ENCODE results near the gene PPP3CA. TPM values are rescaled to one million over a fixed set of nuclear protein-coding genes. Genes with fewer than 3 reads are reported as not detected.

Gene PPP3CA
- total and polyA plus RNA-seq, 4 donors = 13.5 to 72.0 (median 30.7) TPM

- TF ChIP-seq, protein P1, sequence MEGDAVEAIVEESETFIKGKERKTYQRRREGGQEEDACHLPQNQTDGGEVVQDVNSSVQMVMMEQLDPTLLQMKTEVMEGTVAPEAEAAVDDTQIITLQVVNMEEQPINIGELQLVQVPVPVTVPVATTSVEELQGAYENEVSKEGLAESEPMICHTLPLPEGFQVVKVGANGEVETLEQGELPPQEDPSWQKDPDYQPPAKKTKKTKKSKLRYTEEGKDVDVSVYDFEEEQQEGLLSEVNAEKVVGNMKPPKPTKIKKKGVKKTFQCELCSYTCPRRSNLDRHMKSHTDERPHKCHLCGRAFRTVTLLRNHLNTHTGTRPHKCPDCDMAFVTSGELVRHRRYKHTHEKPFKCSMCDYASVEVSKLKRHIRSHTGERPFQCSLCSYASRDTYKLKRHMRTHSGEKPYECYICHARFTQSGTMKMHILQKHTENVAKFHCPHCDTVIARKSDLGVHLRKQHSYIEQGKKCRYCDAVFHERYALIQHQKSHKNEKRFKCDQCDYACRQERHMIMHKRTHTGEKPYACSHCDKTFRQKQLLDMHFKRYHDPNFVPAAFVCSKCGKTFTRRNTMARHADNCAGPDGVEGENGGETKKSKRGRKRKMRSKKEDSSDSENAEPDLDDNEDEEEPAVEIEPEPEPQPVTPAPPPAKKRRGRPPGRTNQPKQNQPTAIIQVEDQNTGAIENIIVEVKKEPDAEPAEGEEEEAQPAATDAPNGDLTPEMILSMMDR (IDR thresholded peaks at IDR 0.05; ENCODE audit: control extremely low read depth, extremely low read depth) = no peak
- H3K27ac ChIP-seq (ENCODE audit: low read depth in 1 of 2, low read length in 1 of 2) = no peak overlapping the region
- WGBS, 2 donors = 29 to 33% methylated on average over 6 of the region's 6 CpGs
- no peak overlapping the region for H3K4me3 ChIP-seq
- H3K9ac ChIP-seq (ENCODE audit: insufficient read depth in 1 of 2, low read length in 2 of 2) = no peak overlapping the region
- H3K4me1 ChIP-seq (ENCODE audit: control insufficient read depth in 5 of 5, insufficient read depth in 5 of 5, low read length in 5 of 5) = peaks cover 2 to 18% (median 6%) of the 10 kb centered on the region in 5 donors
- ATAC-seq (ENCODE audit: insufficient read depth, low FRiP score) = no peak
- H3K27me3 ChIP-seq (ENCODE audit: control insufficient read depth in 3 of 3, insufficient read depth in 3 of 3, low read length in 2 of 3) = no peaks in the 10 kb centered on the region
- no peaks in the 10 kb centered on the region for H3K36me3 ChIP-seq (ENCODE audit: control insufficient read depth in 4 of 4, insufficient read depth in 4 of 4, low read length in 4 of 4)
- H3K9me3 ChIP-seq (ENCODE audit: control insufficient read depth in 4 of 4, insufficient read depth in 3 of 4, low read length in 3 of 4) = no peaks in the 10 kb centered on the region
- peak in 2 of 3 donors; percentile 31 to 55 for DNase-seq
Measured at GRCh38 chr4:101288365-101289145, 58.8 kb downstream of the PPP3CA start.

- no peaks in the 10 kb centered on the region for H3K9me3 ChIP-seq (ENCODE audit: control insufficient read depth in 4 of 4, insufficient read depth in 3 of 4, low read length in 3 of 4)
- H3K9ac ChIP-seq (ENCODE audit: insufficient read depth in 1 of 2, low read length in 2 of 2) = no peak overlapping the region
- no peak overlapping the region for H3K27ac ChIP-seq (ENCODE audit: low read depth in 1 of 2, low read length in 1 of 2)
- H3K4me1 ChIP-seq (ENCODE audit: control insufficient read depth in 5 of 5, insufficient read depth in 5 of 5, low read length in 5 of 5) = peaks cover 2 to 19% (median 6%) of the 10 kb centered on the region in 5 donors
- H3K36me3 ChIP-seq (ENCODE audit: control insufficient read depth in 4 of 4, insufficient read depth in 4 of 4, low read length in 4 of 4) = no peaks in the 10 kb centered on the region
- WGBS, 2 donors = 60 to 81% methylated on average over 2 of the region's 2 CpGs
- TF ChIP-seq, protein P1 (IDR thresholded peaks at IDR 0.05; ENCODE audit: control extremely low read depth, extremely low read depth) = no peak
- no peaks in the 10 kb centered on the region for H3K27me3 ChIP-seq (ENCODE audit: control insufficient read depth in 3 of 3, insufficient read depth in 3 of 3, low read length in 2 of 3)
- no peak for ATAC-seq (ENCODE audit: insufficient read depth, low FRiP score)
- DNase-seq = no peak
- H3K4me3 ChIP-seq = no peak overlapping the region
Measured at GRCh38 chr4:101287324-101287723, 60.0 kb downstream of the PPP3CA start.

- H3K4me3 ChIP-seq = no peak overlapping the region
- H3K27ac ChIP-seq (ENCODE audit: low read depth in 1 of 2, low read length in 1 of 2) = no peak overlapping the region
- no peaks in the 10 kb centered on the region for H3K36me3 ChIP-seq (ENCODE audit: control insufficient read depth in 4 of 4, insufficient read depth in 4 of 4, low read length in 4 of 4)
- DNase-seq (no peak), ATAC-seq (ENCODE audit: insufficient read depth, low FRiP score) (no peak)
- H3K27me3 ChIP-seq (ENCODE audit: control insufficient read depth in 3 of 3, insufficient read depth in 3 of 3, low read length in 2 of 3) = no peaks in the 10 kb centered on the region
- WGBS, 2 donors = 81 to 93% methylated on average over 1 of the region's 1 CpG
- H3K4me1 ChIP-seq (ENCODE audit: control insufficient read depth in 5 of 5, insufficient read depth in 5 of 5, low read length in 5 of 5) = peaks cover 2 to 23% (median 6%) of the 10 kb centered on the region in 5 donors
- no peak overlapping the region for H3K9ac ChIP-seq (ENCODE audit: insufficient read depth in 1 of 2, low read length in 2 of 2)
- no peaks in the 10 kb centered on the region for H3K9me3 ChIP-seq (ENCODE audit: control insufficient read depth in 4 of 4, insufficient read depth in 3 of 4, low read length in 3 of 4)
- TF ChIP-seq, protein P1 (IDR thresholded peaks at IDR 0.05; ENCODE audit: control extremely low read depth, extremely low read depth) = no peak
Measured at GRCh38 chr4:101286663-101287062, 60.7 kb downstream of the PPP3CA start.
